Measurements from ENCODE around the gene CPAMD8. TPM values are rescaled to one million over a fixed set of nuclear protein-coding genes. Genes with fewer than 3 reads are reported as not detected.

CPAMD8 gene
- total and polyA plus RNA-seq, 2 donors (not counting 1 experiment from before 2014, with no cell fraction given) = 1.1 to 2.7 TPM

GRCh38 chr19:17063428-17063827 is 36.8 kb upstream of the CPAMD8 start:
- no peak overlapping the region for H3K27ac Mint-ChIP-seq
- CTCF ChIA-PET = no interaction called here

GRCh38 chr19:17061691-17062090 is 35.1 kb upstream of the CPAMD8 start:
- Histone ChIP-seq H3K36me3 (replicated peaks in 1 of 2; ENCODE audit: control extremely low read depth in 1 of 2, control insufficient read depth in 1 of 2, extremely low read depth in 1 of 2, insufficient read depth in 2 of 2, low read length in 1 of 2) (peaks cover 10 to 36% of the 10 kb centered on the region in 2 experiments), H4K20me1 (ENCODE audit: control insufficient read depth, insufficient read depth, low read length, poor library complexity, severe bottlenecking) (no peaks in the 10 kb centered on the region), H3K4me2 (replicated peaks; ENCODE audit: low read depth, low read length, poor library complexity, severe bottlenecking) (no peak overlapping the region), H3K79me2 (ENCODE audit: control insufficient read depth, insufficient read depth, low read length) (peaks cover 22% of the 10 kb centered on the region), H3K27me3 (replicated peaks in 1 of 4; ENCODE audit: control extremely low read depth in 1 of 4, control insufficient read depth in 3 of 4, insufficient read depth in 4 of 4, low read length in 3 of 4) (no peaks in the 10 kb centered on the region), H3K4me3 (ENCODE audit: control extremely low read depth in 1 of 5, extremely low read depth in 1 of 5, insufficient read depth in 1 of 5, low read depth in 2 of 5, low read length in 4 of 5) (no peak overlapping the region), H3K9ac (ENCODE audit: low read length) (no peak overlapping the region), H2AFZ (ENCODE audit: insufficient read depth, low read depth, low read length, poor library complexity, severe bottlenecking) (no peak overlapping the region), H3K9me3 (ENCODE audit: control extremely low read depth in 1 of 3, control insufficient read depth in 2 of 3, insufficient read depth in 1 of 3, low read length in 2 of 3) (peaks cover 4 to 18% (median 16%) of the 10 kb centered on the region in 3 donors), H3K4me1 (ENCODE audit: control insufficient read depth in 2 of 2, insufficient read depth in 2 of 2, low read length in 2 of 2) (peaks cover 5 to 8% of the 10 kb centered on the region in 2 donors), H3K27ac (ENCODE audit: low read length in 2 of 2) (no peak overlapping the region)
- no peak overlapping the region for H3K4me3 Mint-ChIP-seq
- 96% methylated on average over 3 of the region's 7 CpGs for WGBS (ENCODE audit: insufficient coverage)
- no peak for DNase-seq
- H3K27ac Mint-ChIP-seq = no peak overlapping the region
- POLR2A ChIA-PET = no interaction called here
- H3K4me1 Mint-ChIP-seq = peaks cover 16% of the 10 kb centered on the region
- ATAC-seq (ENCODE audit: low read depth) = no peak
- intact Hi-C loops (cut with micrococcal nuclease) = no loop called here
- TF ChIP-seq EZH2 (IDR thresholded peaks at IDR 0.05; ENCODE audit: borderline replicate concordance, insufficient read depth, low read depth, low read length, poor library complexity, severe bottlenecking) = no peak
- no peak for TF ChIP-seq CTCF (IDR thresholded peaks at IDR 0.05)
- CTCF ChIA-PET = no interaction called here
- H3K9me3 Mint-ChIP-seq (ENCODE audit: insufficient read depth) = no peaks in the 10 kb centered on the region
- no peaks in the 10 kb centered on the region for H3K27me3 Mint-ChIP-seq

More at GRCh38 chr19:17063428-17063827, 36.8 kb upstream of the CPAMD8 start:
- Histone ChIP-seq H4K20me1 (ENCODE audit: control insufficient read depth, insufficient read depth, low read length, poor library complexity, severe bottlenecking) (no peaks in the 10 kb centered on the region), H3K4me3 (ENCODE audit: control extremely low read depth in 1 of 5, extremely low read depth in 1 of 5, insufficient read depth in 1 of 5, low read depth in 2 of 5, low read length in 4 of 5) (no peak overlapping the region), H3K79me2 (ENCODE audit: control insufficient read depth, insufficient read depth, low read length) (peaks cover 22% of the 10 kb centered on the region), H3K36me3 (replicated peaks in 1 of 2; ENCODE audit: control extremely low read depth in 1 of 2, control insufficient read depth in 1 of 2, extremely low read depth in 1 of 2, insufficient read depth in 2 of 2, low read length in 1 of 2) (peaks cover 6 to 28% of the 10 kb centered on the region in 2 experiments), H3K9ac (ENCODE audit: low read length) (no peak overlapping the region), H3K27me3 (replicated peaks in 1 of 4; ENCODE audit: control extremely low read depth in 1 of 4, control insufficient read depth in 3 of 4, insufficient read depth in 4 of 4, low read length in 3 of 4) (no peaks in the 10 kb centered on the region), H3K4me1 (ENCODE audit: control insufficient read depth in 2 of 2, insufficient read depth in 2 of 2, low read length in 2 of 2) (peaks cover 15 to 24% of the 10 kb centered on the region in 2 donors), H2AFZ (ENCODE audit: insufficient read depth, low read depth, low read length, poor library complexity, severe bottlenecking) (no peak overlapping the region), H3K4me2 (replicated peaks; ENCODE audit: low read depth, low read length, poor library complexity, severe bottlenecking) (no peak overlapping the region), H3K27ac (ENCODE audit: low read length in 2 of 2) (no peak overlapping the region), H3K9me3 (ENCODE audit: control extremely low read depth in 1 of 3, control insufficient read depth in 2 of 3, insufficient read depth in 1 of 3, low read length in 2 of 3) (peaks cover 3 to 10% (median 9%) of the 10 kb centered on the region in 3 donors)
- Mint-ChIP-seq H3K27me3 (no peaks in the 10 kb centered on the region), H3K4me3 (no peak overlapping the region), H3K4me1 (peaks cover 26% of the 10 kb centered on the region), H3K9me3 (ENCODE audit: insufficient read depth) (no peaks in the 10 kb centered on the region)
- DNase-seq (no peak), ATAC-seq (ENCODE audit: low read depth) (no peak)
- POLR2A ChIA-PET = no interaction called here
- intact Hi-C loops (cut with micrococcal nuclease) = no loop called here
- no CpG with 5 or more reads among the region's 2 CpGs for WGBS (ENCODE audit: insufficient coverage)
- TF ChIP-seq EZH2 (IDR thresholded peaks at IDR 0.05; ENCODE audit: borderline replicate concordance, insufficient read depth, low read depth, low read length, poor library complexity, severe bottlenecking) (no peak), CTCF (IDR thresholded peaks at IDR 0.05) (no peak)
